HG02840 (cell line): ENCODE results near the gene LRIG2.
"Not testable (repeated sequence)": the region's sequence is repeated elsewhere in the genome, so short reads cannot be mapped to it uniquely, and the experiment has no call there.

Experiments used
- ATAC-seq: cut with Tn5 transposase; IDR thresholded peaks from one replicate; pipeline ENCODE4 v1.9.1; 2021; ENCODE audit warnings: mild to moderate bottlenecking, moderate library complexity, moderate number of reproducible peaks; ENCODE audit not compliant: unreplicated experiment, low FRiP score

The LRIG2 gene

GRCh38 chr1:113123737-113124136 lies 50.7 kb downstream of the LRIG2 start:
- ATAC-seq, result no peak

- no peak for ATAC-seq
These were observed 51.4 kb downstream of the LRIG2 start for GRCh38 chr1:113124366-113124765.

GRCh38 chr1:113125517-113125916 lies 52.5 kb downstream of the LRIG2 start:
- no peak for ATAC-seq

GRCh38 chr1:113126207-113126606 lies 53.2 kb downstream of the LRIG2 start:
- no peak for ATAC-seq

GRCh38 chr1:113128116-113128515 lies 55.1 kb downstream of the LRIG2 start:
- ATAC-seq, result no peak

- no peak for ATAC-seq
These were observed 56.7 kb downstream of the LRIG2 start for GRCh38 chr1:113129529-113130185.

- no peak for ATAC-seq
These were observed 60.0 kb downstream of the LRIG2 start for GRCh38 chr1:113133038-113133437.

- ATAC-seq, result no peak
These were observed 60.8 kb downstream of the LRIG2 start for GRCh38 chr1:113133759-113134158.

- ATAC-seq, result no peak
These were observed 62.5 kb downstream of the LRIG2 start for GRCh38 chr1:113135460-113135859.

- no peak for ATAC-seq
These were observed 63.5 kb downstream of the LRIG2 start for GRCh38 chr1:113136476-113136875.

- no peak for ATAC-seq
These were observed 64.6 kb downstream of the LRIG2 start for GRCh38 chr1:113137563-113137962.

- no peak for ATAC-seq
These were observed 65.8 kb downstream of the LRIG2 start for GRCh38 chr1:113138778-113139177.

- no peak for ATAC-seq
These were observed 67.2 kb downstream of the LRIG2 start for GRCh38 chr1:113140176-113140575.

- ATAC-seq, result no peak
These were observed 67.8 kb downstream of the LRIG2 start for GRCh38 chr1:113140588-113141446.

GRCh38 chr1:113141650-113142473 lies 68.9 kb downstream of the LRIG2 start:
- ATAC-seq, result no peak

- no peak for ATAC-seq
These were observed 69.8 kb downstream of the LRIG2 start for GRCh38 chr1:113142791-113143190.

GRCh38 chr1:113146242-113147072 lies 73.5 kb downstream of the LRIG2 start:
- no peak for ATAC-seq

GRCh38 chr1:113147073-113147625 lies 74.2 kb downstream of the LRIG2 start:
- ATAC-seq, result no peak

- ATAC-seq, result no peak
These were observed 74.8 kb downstream of the LRIG2 start for GRCh38 chr1:113147826-113148225.

- not testable (repeated sequence) for ATAC-seq
These were observed 77.5 kb downstream of the LRIG2 start for GRCh38 chr1:113150494-113150893.
